HAP-1 (cell line): ENCODE results near the gene MAP2K5.

Source experiments
- DNase-seq, 2 experiments: peaks; one replicate each; pipeline ENCODE4 v3.0.0-alpha.2; 2016 to 2020; ENCODE audit warnings: low spot score in 2 of 2
- H3K27me3 ChIP-seq: fragments of 250-450 bp; sonication (Bioruptor Pico); 2 replicates; pipeline ENCODE4 v1.5.1; 2020; ENCODE audit warnings: low read depth, mild to moderate bottlenecking, moderate library complexity
- H3K36me3 ChIP-seq: fragments of 250-450 bp; sonication (Bioruptor Pico); replicated peaks from 2 replicates; pipeline ENCODE4 v1.5.1; 2020; ENCODE audit warnings: mild to moderate bottlenecking
- H3K4me1 ChIP-seq: fragments of 250-450 bp; sonication (Bioruptor Pico); 2 replicates; pipeline ENCODE4 v1.5.1; 2020; ENCODE audit warnings: mild to moderate bottlenecking
- H3K4me3 ChIP-seq: fragments of 250-450 bp; sonication (Bioruptor Pico); 2 replicates; pipeline ENCODE4 v1.5.1; 2020; ENCODE audit warnings: mild to moderate bottlenecking, moderate library complexity
- H3K9me3 ChIP-seq: fragments of 250-450 bp; sonication (Bioruptor Pico); 2 replicates; pipeline ENCODE4 v1.5.1; 2020; ENCODE audit warnings: mild to moderate bottlenecking, moderate library complexity
- in situ Hi-C: fragments of 300-500 bp; cut with MboI; formaldehyde crosslinking; loops from 3 replicates; pipeline ENCODE4 v1.14.3; 2020; ENCODE audit warnings: low sequenced_read_pairs, inconsistent platforms, mixed read lengths

MAP2K5 gene

GRCh38 chr15:67843571-67844387 lies 301.3 kb downstream of the MAP2K5 start:
- in situ Hi-C loops: no loop called here
- no peaks in the 10 kb centered on the region for H3K36me3 ChIP-seq
- H3K4me1 ChIP-seq: peaks cover 45% of the 10 kb centered on the region
- H3K27me3 ChIP-seq: no peaks in the 10 kb centered on the region
- no peak overlapping the region for H3K4me3 ChIP-seq
- peak; percentile 77 to 83 for DNase-seq
- H3K9me3 ChIP-seq: no peaks in the 10 kb centered on the region

- in situ Hi-C loops: no loop called here
These were observed 303.5 kb downstream of the MAP2K5 start for GRCh38 chr15:67845974-67846373.

GRCh38 chr15:67849538-67849937 lies 307.0 kb downstream of the MAP2K5 start:
- Histone ChIP-seq H3K36me3 (no peaks in the 10 kb centered on the region), H3K27me3 (no peaks in the 10 kb centered on the region), H3K9me3 (no peaks in the 10 kb centered on the region), H3K4me3 (no peak overlapping the region), H3K4me1 (peaks cover 16% of the 10 kb centered on the region)
- DNase-seq: no peak
- in situ Hi-C loops: no loop called here

More at GRCh38 chr15:67845974-67846373, 303.5 kb downstream of the MAP2K5 start:
- Histone ChIP-seq H3K27me3 (no peaks in the 10 kb centered on the region), H3K9me3 (no peaks in the 10 kb centered on the region), H3K36me3 (no peaks in the 10 kb centered on the region), H3K4me3 (no peak overlapping the region), H3K4me1 (peaks cover 40% of the 10 kb centered on the region)
- DNase-seq: peak; percentile 48 to 64

- Histone ChIP-seq H3K9me3 (no peaks in the 10 kb centered on the region), H3K36me3 (no peaks in the 10 kb centered on the region), H3K27me3 (no peaks in the 10 kb centered on the region), H3K4me1 (peaks cover 12% of the 10 kb centered on the region), H3K4me3 (no peak overlapping the region)
- in situ Hi-C loops: no loop called here
- peak in 1 of 2 experiments; percentile 6 for DNase-seq
These were observed 307.8 kb downstream of the MAP2K5 start for GRCh38 chr15:67850336-67850735.

GRCh38 chr15:67850994-67851571 lies 308.6 kb downstream of the MAP2K5 start:
- in situ Hi-C loops: no loop called here
- Histone ChIP-seq H3K4me1 (peaks cover 5% of the 10 kb centered on the region), H3K27me3 (no peaks in the 10 kb centered on the region), H3K36me3 (no peaks in the 10 kb centered on the region), H3K9me3 (no peaks in the 10 kb centered on the region), H3K4me3 (no peak overlapping the region)
- peak in 1 of 2 experiments; percentile 8 for DNase-seq

- DNase-seq: peak in 1 of 2 experiments; percentile 8
- no peaks in the 10 kb centered on the region for H3K9me3 ChIP-seq
- no peaks in the 10 kb centered on the region for H3K36me3 ChIP-seq
- in situ Hi-C loops: no loop called here
- H3K27me3 ChIP-seq: no peaks in the 10 kb centered on the region
- no peaks in the 10 kb centered on the region for H3K4me1 ChIP-seq
- H3K4me3 ChIP-seq: no peak overlapping the region
These were observed 309.9 kb downstream of the MAP2K5 start for GRCh38 chr15:67852418-67852817.

- H3K27me3 ChIP-seq: no peaks in the 10 kb centered on the region
- H3K4me3 ChIP-seq: no peak overlapping the region
- in situ Hi-C loops: no loop called here
- no peaks in the 10 kb centered on the region for H3K4me1 ChIP-seq
- DNase-seq: peak in 1 of 2 experiments; percentile 6
- H3K36me3 ChIP-seq: no peaks in the 10 kb centered on the region
- H3K9me3 ChIP-seq: no peaks in the 10 kb centered on the region
These were observed 311.0 kb downstream of the MAP2K5 start for GRCh38 chr15:67853454-67853853.

- no peaks in the 10 kb centered on the region for H3K4me1 ChIP-seq
- peak in 1 of 2 experiments; percentile 7 for DNase-seq
- in situ Hi-C loops: no loop called here
These were observed 311.9 kb downstream of the MAP2K5 start for GRCh38 chr15:67854358-67854757.

GRCh38 chr15:67855842-67856241 lies 313.3 kb downstream of the MAP2K5 start:
- Histone ChIP-seq H3K27me3 (no peaks in the 10 kb centered on the region), H3K9me3 (no peaks in the 10 kb centered on the region)
- in situ Hi-C loops: no loop called here

More at GRCh38 chr15:67854358-67854757, 311.9 kb downstream of the MAP2K5 start:
- Histone ChIP-seq H3K27me3 (no peaks in the 10 kb centered on the region), H3K36me3 (no peaks in the 10 kb centered on the region), H3K9me3 (no peaks in the 10 kb centered on the region), H3K4me3 (no peak overlapping the region)

More at GRCh38 chr15:67855842-67856241, 313.3 kb downstream of the MAP2K5 start:
- peak in 1 of 2 experiments; percentile 7 for DNase-seq
- no peak overlapping the region for H3K4me3 ChIP-seq
- H3K4me1 ChIP-seq: no peaks in the 10 kb centered on the region
- H3K36me3 ChIP-seq: no peaks in the 10 kb centered on the region
